ENCODE results near the gene ADARB1. TPM values are rescaled to one million over a fixed set of nuclear protein-coding genes. Genes with fewer than 3 reads are reported as not detected.

Gene ADARB1
- polyA plus RNA-seq, 1 of the 3 experiments (the other 2 are of a cell fraction): 7.8 TPM

DNA sequence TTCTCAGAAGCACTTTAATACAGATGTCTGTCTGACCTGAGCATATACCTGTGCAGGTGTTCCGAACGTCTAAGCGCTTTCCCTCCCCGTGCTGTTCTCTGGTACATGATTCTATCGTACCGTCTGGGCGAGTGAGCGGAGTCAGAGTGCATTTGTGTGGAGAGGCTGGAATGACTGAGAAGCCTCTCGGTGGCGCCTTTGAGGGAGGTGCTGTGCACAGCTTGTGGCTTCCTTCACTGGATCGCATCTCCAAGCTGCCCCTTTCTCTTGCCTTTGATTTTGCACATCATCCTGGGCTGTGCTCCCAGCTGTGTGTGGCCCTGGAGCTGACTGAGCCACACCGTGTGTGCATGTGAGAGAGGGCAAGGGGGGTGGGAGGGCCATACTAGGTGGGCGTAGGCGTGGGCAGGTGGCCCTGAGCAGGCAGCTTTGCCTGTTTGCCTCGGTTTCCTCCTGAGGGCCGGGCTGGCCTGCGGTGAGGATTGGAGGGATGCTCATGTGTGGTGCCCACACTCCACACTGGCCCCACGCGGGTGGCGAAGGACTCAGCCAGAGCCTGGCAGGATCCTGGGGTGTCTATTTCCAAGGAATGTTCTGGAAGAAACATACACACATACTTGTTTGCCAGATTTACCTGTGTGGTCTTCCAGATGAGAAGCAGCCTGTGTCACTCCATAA, 105.3 kb downstream of the ADARB1 start:
- no peaks in the 10 kb centered on the region for H4K20me1 ChIP-seq (ENCODE audit: insufficient read depth)
- POLR2A ChIA-PET: no interaction called here
- no peak for DNase-seq
- no peaks in the 10 kb centered on the region for H3K9me3 ChIP-seq
- H2AFZ ChIP-seq (ENCODE audit: low read depth): no peak overlapping the region
- no peaks in the 10 kb centered on the region for H3K79me2 ChIP-seq (ENCODE audit: insufficient read depth)
- 91% methylated on average over 14 of the region's 20 CpGs for WGBS (ENCODE audit: low lambda C conversion rate)
- no peaks in the 10 kb centered on the region for H3F3A ChIP-seq (replicated peaks; ENCODE audit: insufficient read depth)
- H3K4me3 ChIP-seq (ENCODE audit: low read depth in 2 of 2, low read length in 1 of 2): no peak overlapping the region
- H3K36me3 ChIP-seq (replicated peaks in 1 of 2; ENCODE audit: control insufficient read depth in 1 of 2, insufficient read depth in 2 of 2, low read length in 1 of 2): peaks cover 7 to 10% of the 10 kb centered on the region in 2 experiments
- H3K4me2 ChIP-seq: no peak overlapping the region
- TF ChIP-seq FOSL2 (IDR thresholded peaks at IDR 0.05; ENCODE audit: borderline replicate concordance, low read depth) (no peak), POLR2AphosphoS5 (IDR thresholded peaks at IDR 0.05; ENCODE audit: low read depth, low read length) (no peak), TAF1 (IDR thresholded peaks at IDR 0.05; ENCODE audit: borderline replicate concordance, low read depth, low read length) (no peak), TCF12 (IDR thresholded peaks at IDR 0.05) (no peak), MEF2A (IDR thresholded peaks at IDR 0.05; ENCODE audit: borderline replicate concordance, low read depth) (no peak), EZH2phosphoT487 (IDR thresholded peaks at IDR 0.05; ENCODE audit: borderline replicate concordance, low read depth) (no peak), RFX5 (IDR thresholded peaks at IDR 0.05; ENCODE audit: low read length) (no peak), SMC3 (IDR thresholded peaks at IDR 0.05; ENCODE audit: low read depth, low read length) (no peak), SIN3A (IDR thresholded peaks at IDR 0.05; ENCODE audit: borderline replicate concordance, low read depth, low read length) (no peak), RCOR1 (IDR thresholded peaks at IDR 0.05; ENCODE audit: low read length) (no peak), CHD2 (IDR thresholded peaks at IDR 0.05; ENCODE audit: low read length, partially characterized antibody) (no peak), GATA2 (CRISPR knock-in tag; IDR thresholded peaks at IDR 0.05) (no peak), NRF1 (IDR thresholded peaks at IDR 0.05; ENCODE audit: low read depth, low read length) (no peak), GABPA (IDR thresholded peaks at IDR 0.05; ENCODE audit: low read depth) (no peak), EP300 (IDR thresholded peaks at IDR 0.05; ENCODE audit: borderline replicate concordance in 1 of 2, low read depth in 1 of 2, low read length in 1 of 2) (no peak)
- TF ChIP-seq, protein P1, sequence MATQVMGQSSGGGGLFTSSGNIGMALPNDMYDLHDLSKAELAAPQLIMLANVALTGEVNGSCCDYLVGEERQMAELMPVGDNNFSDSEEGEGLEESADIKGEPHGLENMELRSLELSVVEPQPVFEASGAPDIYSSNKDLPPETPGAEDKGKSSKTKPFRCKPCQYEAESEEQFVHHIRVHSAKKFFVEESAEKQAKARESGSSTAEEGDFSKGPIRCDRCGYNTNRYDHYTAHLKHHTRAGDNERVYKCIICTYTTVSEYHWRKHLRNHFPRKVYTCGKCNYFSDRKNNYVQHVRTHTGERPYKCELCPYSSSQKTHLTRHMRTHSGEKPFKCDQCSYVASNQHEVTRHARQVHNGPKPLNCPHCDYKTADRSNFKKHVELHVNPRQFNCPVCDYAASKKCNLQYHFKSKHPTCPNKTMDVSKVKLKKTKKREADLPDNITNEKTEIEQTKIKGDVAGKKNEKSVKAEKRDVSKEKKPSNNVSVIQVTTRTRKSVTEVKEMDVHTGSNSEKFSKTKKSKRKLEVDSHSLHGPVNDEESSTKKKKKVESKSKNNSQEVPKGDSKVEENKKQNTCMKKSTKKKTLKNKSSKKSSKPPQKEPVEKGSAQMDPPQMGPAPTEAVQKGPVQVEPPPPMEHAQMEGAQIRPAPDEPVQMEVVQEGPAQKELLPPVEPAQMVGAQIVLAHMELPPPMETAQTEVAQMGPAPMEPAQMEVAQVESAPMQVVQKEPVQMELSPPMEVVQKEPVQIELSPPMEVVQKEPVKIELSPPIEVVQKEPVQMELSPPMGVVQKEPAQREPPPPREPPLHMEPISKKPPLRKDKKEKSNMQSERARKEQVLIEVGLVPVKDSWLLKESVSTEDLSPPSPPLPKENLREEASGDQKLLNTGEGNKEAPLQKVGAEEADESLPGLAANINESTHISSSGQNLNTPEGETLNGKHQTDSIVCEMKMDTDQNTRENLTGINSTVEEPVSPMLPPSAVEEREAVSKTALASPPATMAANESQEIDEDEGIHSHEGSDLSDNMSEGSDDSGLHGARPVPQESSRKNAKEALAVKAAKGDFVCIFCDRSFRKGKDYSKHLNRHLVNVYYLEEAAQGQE (IDR thresholded peaks at IDR 0.05; ENCODE audit: low read depth, low read length): no peak
- TF ChIP-seq, protein P2, sequence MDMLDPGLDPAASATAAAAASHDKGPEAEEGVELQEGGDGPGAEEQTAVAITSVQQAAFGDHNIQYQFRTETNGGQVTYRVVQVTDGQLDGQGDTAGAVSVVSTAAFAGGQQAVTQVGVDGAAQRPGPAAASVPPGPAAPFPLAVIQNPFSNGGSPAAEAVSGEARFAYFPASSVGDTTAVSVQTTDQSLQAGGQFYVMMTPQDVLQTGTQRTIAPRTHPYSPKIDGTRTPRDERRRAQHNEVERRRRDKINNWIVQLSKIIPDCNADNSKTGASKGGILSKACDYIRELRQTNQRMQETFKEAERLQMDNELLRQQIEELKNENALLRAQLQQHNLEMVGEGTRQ (IDR thresholded peaks at IDR 0.05; ENCODE audit: borderline replicate concordance, low read depth, low read length): no peak
- TF ChIP-seq, protein P3, sequence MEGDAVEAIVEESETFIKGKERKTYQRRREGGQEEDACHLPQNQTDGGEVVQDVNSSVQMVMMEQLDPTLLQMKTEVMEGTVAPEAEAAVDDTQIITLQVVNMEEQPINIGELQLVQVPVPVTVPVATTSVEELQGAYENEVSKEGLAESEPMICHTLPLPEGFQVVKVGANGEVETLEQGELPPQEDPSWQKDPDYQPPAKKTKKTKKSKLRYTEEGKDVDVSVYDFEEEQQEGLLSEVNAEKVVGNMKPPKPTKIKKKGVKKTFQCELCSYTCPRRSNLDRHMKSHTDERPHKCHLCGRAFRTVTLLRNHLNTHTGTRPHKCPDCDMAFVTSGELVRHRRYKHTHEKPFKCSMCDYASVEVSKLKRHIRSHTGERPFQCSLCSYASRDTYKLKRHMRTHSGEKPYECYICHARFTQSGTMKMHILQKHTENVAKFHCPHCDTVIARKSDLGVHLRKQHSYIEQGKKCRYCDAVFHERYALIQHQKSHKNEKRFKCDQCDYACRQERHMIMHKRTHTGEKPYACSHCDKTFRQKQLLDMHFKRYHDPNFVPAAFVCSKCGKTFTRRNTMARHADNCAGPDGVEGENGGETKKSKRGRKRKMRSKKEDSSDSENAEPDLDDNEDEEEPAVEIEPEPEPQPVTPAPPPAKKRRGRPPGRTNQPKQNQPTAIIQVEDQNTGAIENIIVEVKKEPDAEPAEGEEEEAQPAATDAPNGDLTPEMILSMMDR (IDR thresholded peaks at IDR 0.05): no peak
- TF ChIP-seq, protein P4, sequence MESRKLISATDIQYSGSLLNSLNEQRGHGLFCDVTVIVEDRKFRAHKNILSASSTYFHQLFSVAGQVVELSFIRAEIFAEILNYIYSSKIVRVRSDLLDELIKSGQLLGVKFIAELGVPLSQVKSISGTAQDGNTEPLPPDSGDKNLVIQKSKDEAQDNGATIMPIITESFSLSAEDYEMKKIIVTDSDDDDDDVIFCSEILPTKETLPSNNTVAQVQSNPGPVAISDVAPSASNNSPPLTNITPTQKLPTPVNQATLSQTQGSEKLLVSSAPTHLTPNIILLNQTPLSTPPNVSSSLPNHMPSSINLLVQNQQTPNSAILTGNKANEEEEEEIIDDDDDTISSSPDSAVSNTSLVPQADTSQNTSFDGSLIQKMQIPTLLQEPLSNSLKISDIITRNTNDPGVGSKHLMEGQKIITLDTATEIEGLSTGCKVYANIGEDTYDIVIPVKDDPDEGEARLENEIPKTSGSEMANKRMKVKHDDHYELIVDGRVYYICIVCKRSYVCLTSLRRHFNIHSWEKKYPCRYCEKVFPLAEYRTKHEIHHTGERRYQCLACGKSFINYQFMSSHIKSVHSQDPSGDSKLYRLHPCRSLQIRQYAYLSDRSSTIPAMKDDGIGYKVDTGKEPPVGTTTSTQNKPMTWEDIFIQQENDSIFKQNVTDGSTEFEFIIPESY (IDR thresholded peaks at IDR 0.05; ENCODE audit: borderline replicate concordance, low read depth): no peak
- TF ChIP-seq, protein P5, sequence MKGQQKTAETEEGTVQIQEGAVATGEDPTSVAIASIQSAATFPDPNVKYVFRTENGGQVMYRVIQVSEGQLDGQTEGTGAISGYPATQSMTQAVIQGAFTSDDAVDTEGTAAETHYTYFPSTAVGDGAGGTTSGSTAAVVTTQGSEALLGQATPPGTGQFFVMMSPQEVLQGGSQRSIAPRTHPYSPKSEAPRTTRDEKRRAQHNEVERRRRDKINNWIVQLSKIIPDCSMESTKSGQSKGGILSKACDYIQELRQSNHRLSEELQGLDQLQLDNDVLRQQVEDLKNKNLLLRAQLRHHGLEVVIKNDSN (IDR thresholded peaks at IDR 0.05; ENCODE audit: borderline replicate concordance, low read depth): no peak
- H3K4me1 ChIP-seq (ENCODE audit: control insufficient read depth in 1 of 2, insufficient read depth in 2 of 2, low read depth in 1 of 2, low read length in 1 of 2): peaks cover 0 to 3% of the 10 kb centered on the region in 2 experiments; a peak in 1 of 4 replicates
- H3K9ac ChIP-seq: no peak overlapping the region
- H3K9me2 ChIP-seq: no peaks in the 10 kb centered on the region
- H3K27me3 ChIP-seq (ENCODE audit: insufficient read depth): no peaks in the 10 kb centered on the region
- no peak overlapping the region for H3K27ac ChIP-seq (ENCODE audit: low read depth in 2 of 2, low read length in 1 of 2)
- CTCF ChIA-PET: interaction anchor here (1.8 kb wide), 1 partner anchor 39 kb away, joined by 9 read pairs; no protein-coding TSS in a partner anchor
